GM13977 (cell line): ENCODE measurements around the gene RAB40AL.

Experiments used
- DNase-seq: peaks from one replicate; pipeline ENCODE4 v3.0.0; 2012; ENCODE audit warnings: low spot score
- in situ Hi-C: fragments of 300-500 bp; cut with MboI; formaldehyde crosslinking; loops from one replicate; pipeline ENCODE4 v1.12.0; 2022; ENCODE audit warnings: low sequenced_read_pairs, low pct_unique_long_range_greater_than_20kb, mixed read lengths, inconsistent platforms; ENCODE audit not compliant: unreplicated experiment
- TF ChIP-seq, protein P1 (sequence below): IDR thresholded peaks from 2 replicates; pipeline ENCODE4 v1.5.1; 2012; ENCODE audit warnings: mild to moderate bottlenecking, control low read depth; ENCODE audit not compliant: insufficient read depth; ENCODE audit errors: extremely low read depth, missing control alignments

Gene RAB40AL

DNA sequence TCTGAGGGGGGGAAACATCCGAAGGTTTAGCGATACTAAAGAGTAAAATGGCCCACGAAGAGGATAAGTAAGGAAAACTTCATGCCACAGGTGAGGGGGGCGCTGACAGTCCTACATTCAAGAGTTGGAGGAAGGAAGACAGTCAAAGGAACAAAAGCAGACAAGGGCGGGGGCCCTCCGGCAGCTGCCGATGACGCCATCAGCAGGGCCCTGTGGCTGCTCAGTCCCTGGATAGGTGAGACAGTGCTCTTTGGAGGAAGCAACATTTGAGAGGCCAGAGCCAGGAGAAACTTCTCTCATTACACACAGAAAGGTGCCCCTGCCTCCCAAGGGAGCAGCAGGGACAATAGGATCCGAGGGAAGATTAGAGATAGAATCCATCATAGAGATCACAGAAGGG lies 41.5 kb downstream of the RAB40AL start:
- TF ChIP-seq, protein P1, sequence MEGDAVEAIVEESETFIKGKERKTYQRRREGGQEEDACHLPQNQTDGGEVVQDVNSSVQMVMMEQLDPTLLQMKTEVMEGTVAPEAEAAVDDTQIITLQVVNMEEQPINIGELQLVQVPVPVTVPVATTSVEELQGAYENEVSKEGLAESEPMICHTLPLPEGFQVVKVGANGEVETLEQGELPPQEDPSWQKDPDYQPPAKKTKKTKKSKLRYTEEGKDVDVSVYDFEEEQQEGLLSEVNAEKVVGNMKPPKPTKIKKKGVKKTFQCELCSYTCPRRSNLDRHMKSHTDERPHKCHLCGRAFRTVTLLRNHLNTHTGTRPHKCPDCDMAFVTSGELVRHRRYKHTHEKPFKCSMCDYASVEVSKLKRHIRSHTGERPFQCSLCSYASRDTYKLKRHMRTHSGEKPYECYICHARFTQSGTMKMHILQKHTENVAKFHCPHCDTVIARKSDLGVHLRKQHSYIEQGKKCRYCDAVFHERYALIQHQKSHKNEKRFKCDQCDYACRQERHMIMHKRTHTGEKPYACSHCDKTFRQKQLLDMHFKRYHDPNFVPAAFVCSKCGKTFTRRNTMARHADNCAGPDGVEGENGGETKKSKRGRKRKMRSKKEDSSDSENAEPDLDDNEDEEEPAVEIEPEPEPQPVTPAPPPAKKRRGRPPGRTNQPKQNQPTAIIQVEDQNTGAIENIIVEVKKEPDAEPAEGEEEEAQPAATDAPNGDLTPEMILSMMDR: no peak
- in situ Hi-C loops: no loop called here
- DNase-seq: no peak

DNA sequence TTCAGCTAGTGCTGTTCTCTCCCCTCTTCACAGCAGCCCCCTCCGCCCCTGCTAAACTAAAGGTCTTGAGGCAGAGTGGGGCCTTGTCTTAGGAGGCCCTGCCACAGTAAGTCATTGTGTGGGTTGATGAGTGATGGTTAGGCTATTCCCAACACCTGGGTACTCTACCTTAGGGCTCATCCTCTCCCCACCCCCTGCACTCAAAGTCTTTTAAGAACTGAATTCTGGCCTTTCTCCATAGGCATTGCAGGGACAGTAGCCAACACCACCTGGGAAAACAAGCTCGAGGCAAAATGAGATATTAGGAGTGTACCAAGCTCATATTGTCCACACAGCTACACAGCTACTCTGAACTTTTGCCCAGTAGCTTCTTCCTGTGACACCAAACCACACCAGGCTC lies 42.5 kb downstream of the RAB40AL start:
- DNase-seq: no peak
- in situ Hi-C loops: no loop called here
- TF ChIP-seq, protein P1: no peak

DNA sequence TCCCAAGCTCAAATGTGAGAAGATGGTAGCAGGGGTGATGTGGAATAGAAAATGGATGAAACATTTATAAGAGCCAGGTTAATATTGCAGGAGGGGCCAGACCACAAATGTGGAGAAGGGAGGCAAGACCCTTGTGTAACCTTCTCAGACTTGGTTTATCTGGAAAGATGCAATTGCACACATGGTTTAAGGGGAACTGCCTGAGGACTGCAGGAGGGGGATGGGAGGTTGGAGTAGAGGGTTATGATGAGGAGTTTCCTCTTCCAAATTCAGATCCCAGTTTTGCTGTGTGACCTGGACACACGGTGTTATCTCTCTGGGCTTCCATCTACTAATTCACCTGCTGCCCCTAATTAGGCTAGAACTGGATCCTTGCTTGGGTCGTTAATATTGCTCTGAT lies 46.1 kb downstream of the RAB40AL start:
- no peak for DNase-seq
- TF ChIP-seq, protein P1: no peak
- in situ Hi-C loops: no loop called here

DNA sequence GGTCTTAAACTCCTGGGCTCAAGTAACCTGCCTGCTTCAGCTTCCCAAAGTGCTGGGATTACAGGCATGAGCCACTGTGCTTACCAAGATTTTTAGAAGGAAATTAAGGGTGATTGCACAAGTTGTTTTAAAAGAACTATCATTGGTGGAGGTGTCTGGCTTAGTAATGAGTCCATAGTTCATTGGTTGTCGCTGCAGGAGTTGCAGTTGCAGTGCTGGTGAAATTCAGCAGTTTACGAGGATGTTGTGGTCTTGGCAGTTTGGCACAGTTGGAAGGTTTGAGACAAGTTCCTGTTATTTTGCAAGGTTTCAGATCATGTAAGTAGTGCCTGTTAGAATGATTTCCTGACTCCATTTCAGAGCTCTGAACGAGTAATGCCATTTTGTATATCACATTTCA lies 48.1 kb downstream of the RAB40AL start:
- in situ Hi-C loops: no loop called here
- TF ChIP-seq, protein P1: no peak
- no peak for DNase-seq
